ENCODE data around the gene C1orf198.

- no peak for TF ChIP-seq RNF2 (IDR thresholded peaks at IDR 0.05; ENCODE audit: borderline replicate concordance, low read depth)
- no peak for TF ChIP-seq MYC (IDR thresholded peaks at IDR 0.05; ENCODE audit: borderline replicate concordance, low read length)
- no peak for TF ChIP-seq CTCF (IDR thresholded peaks at IDR 0.05)
- TF ChIP-seq RAD21 (conservative IDR thresholded peaks at IDR 0.05 in 1 of 2, IDR thresholded peaks at IDR 0.05 in 1 of 2): no peak
- TF ChIP-seq EP300 (IDR thresholded peaks at IDR 0.05): no peak
- TF ChIP-seq CEBPB (IDR thresholded peaks at IDR 0.05): no peak
- TF ChIP-seq RFX5 (IDR thresholded peaks at IDR 0.05): no peak
- TF ChIP-seq NFE2L2 (conservative IDR thresholded peaks at IDR 0.05; ENCODE audit: low read length): no peak
- no peak for TF ChIP-seq POLR2A (IDR thresholded peaks at IDR 0.05; ENCODE audit: low read length)
- TF ChIP-seq REST (IDR thresholded peaks at IDR 0.05): no peak
Measured at GRCh38 chr1:230855886-230856285, 12.4 kb downstream of the C1orf198 start.
